Muscle of arm (tissue), 12 donors: ENCODE results near the gene P2RY11. TPM values are rescaled to one million over a fixed set of nuclear protein-coding genes. Genes with fewer than 3 reads are reported as not detected.
A peak's percentile ranks its signal among the peaks of the same experiment; 100 is the strongest.

Source experiments
- DNase-seq: peaks from one replicate; pipeline ENCODE4 v3.0.0-alpha.2; 2013
- polyA plus RNA-seq, 12 donors: library from polyadenylated mRNA; unstranded; fragments of 120-200 nt; gene quantifications; one replicate each; pipeline ENCODE4 v1.2.1, GENCODE V29; 2013; ENCODE audit not compliant: insufficient read length in 12 of 12

Gene P2RY11
- polyA plus RNA-seq, 12 donors, result 6.8 to 12.5 (median 8.7) TPM; not detected in 1

- no peak for DNase-seq
Observed at GRCh38 chr19:10092648-10093294, 18.7 kb upstream of the P2RY11 start.

GRCh38 chr19:10093295-10094186 lies 18.0 kb upstream of the P2RY11 start:
- DNase-seq, result no peak

- no peak for DNase-seq
Observed at GRCh38 chr19:10095622-10095947, 15.9 kb upstream of the P2RY11 start.

GRCh38 chr19:10095948-10096614 lies 15.4 kb upstream of the P2RY11 start:
- peak; percentile 86 for DNase-seq

GRCh38 chr19:10096615-10096963 lies 14.9 kb upstream of the P2RY11 start:
- DNase-seq, result peak; percentile 47

- no peak for DNase-seq
Observed at GRCh38 chr19:10100163-10100785, 11.2 kb upstream of the P2RY11 start.

- no peak for DNase-seq
Observed at GRCh38 chr19:10102787-10103236, 8.7 kb upstream of the P2RY11 start.

GRCh38 chr19:10104130-10104513 lies 7.4 kb upstream of the P2RY11 start:
- DNase-seq, result no peak

GRCh38 chr19:10104665-10105508 lies 6.6 kb upstream of the P2RY11 start:
- no peak for DNase-seq

GRCh38 chr19:10105509-10106099 lies 5.9 kb upstream of the P2RY11 start:
- peak; percentile 76 for DNase-seq

GRCh38 chr19:10106100-10106936 lies 5.2 kb upstream of the P2RY11 start, which contains the start of gene PPAN:
PPAN (plus strand) TSS chr19:10106362; CDS start chr19:10106395, 33 bp downstream.
- DNase-seq, result peak; percentile 99

GRCh38 chr19:10107254-10107653 lies 4.2 kb upstream of the P2RY11 start:
- no peak for DNase-seq

- DNase-seq, result no peak
Observed at GRCh38 chr19:10107817-10108367, 3.6 kb upstream of the P2RY11 start.

GRCh38 chr19:10109528-10109927 lies 2.0 kb upstream of the P2RY11 start:
- DNase-seq, result no peak

GRCh38 chr19:10110076-10110971 lies 1.2 kb upstream of the P2RY11 start:
- DNase-seq, result no peak

- no peak for DNase-seq
Observed at GRCh38 chr19:10110972-10111317, 548 bp upstream of the P2RY11 start.

- DNase-seq, result no peak
Observed at GRCh38 chr19:10112037-10112761, 706 bp downstream of the P2RY11 start.
